ENCODE results near the gene PSMD8.

Gene PSMD8

GRCh38 chr19:38386971-38387549, 12.7 kb downstream of the PSMD8 start:
- TF ChIP-seq, protein P1, sequence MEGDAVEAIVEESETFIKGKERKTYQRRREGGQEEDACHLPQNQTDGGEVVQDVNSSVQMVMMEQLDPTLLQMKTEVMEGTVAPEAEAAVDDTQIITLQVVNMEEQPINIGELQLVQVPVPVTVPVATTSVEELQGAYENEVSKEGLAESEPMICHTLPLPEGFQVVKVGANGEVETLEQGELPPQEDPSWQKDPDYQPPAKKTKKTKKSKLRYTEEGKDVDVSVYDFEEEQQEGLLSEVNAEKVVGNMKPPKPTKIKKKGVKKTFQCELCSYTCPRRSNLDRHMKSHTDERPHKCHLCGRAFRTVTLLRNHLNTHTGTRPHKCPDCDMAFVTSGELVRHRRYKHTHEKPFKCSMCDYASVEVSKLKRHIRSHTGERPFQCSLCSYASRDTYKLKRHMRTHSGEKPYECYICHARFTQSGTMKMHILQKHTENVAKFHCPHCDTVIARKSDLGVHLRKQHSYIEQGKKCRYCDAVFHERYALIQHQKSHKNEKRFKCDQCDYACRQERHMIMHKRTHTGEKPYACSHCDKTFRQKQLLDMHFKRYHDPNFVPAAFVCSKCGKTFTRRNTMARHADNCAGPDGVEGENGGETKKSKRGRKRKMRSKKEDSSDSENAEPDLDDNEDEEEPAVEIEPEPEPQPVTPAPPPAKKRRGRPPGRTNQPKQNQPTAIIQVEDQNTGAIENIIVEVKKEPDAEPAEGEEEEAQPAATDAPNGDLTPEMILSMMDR (IDR thresholded peaks at IDR 0.05; ENCODE audit: insufficient read depth, low read length, poor library complexity, severe bottlenecking): no peak
- no peak for DNase-seq (ENCODE audit: extremely low read depth, insufficient read length)
- Histone ChIP-seq H3K27me3 (replicated peaks; ENCODE audit: control insufficient read depth, insufficient read depth, low read length) (peaks cover 1% of the 10 kb centered on the region), H3K4me3 (replicated peaks; ENCODE audit: low read depth, low read length) (peak overlapping the region; percentile 34), H3K36me3 (ENCODE audit: control insufficient read depth, insufficient read depth, low read length) (peaks cover 21% of the 10 kb centered on the region)

DNA sequence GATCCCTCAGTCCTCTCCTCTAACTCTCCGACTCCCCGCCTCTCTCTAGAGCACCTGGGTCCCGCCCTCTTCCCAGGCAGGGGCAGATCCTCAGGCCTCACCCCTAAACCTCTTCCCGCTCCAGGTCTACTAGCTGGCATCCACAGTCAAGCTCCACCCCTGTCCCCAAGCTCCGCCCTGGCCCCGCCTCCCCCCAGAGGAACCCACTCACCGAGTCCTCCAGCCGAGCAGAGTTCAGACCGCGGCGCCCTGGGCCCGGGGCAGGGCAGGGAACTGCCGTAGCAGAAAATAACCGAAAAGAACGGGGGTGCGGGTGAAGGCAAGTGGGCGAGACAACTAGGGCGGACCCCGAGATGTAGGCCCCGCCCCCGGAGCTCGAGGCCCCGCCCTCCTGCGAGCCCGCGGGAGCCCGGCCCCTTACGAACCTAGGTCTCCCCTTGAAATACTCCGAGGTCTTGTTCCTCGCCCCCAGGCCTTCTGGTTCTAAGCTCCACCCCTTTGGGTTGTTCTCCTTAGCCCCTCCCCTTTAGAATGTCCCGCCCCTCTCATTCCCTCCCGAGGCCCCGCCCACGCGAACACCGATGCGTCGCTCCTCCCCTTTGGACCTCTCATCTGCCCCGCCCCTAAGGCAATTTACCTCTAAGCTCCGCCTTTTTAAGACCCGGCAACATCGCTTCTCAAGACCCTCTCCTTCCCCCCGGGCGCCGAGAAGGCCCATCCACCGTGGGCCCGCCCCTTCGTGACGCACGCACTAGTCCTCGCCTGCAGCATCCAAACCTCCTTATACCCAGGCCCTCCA, 13.4 kb downstream of the PSMD8 start, which contains the start of gene GGN:
TSS of gene GGN (minus strand) at position 485 of the 799 bp plus-strand sequence. CDS start 773 bp downstream, outside the sequence.
- H3K36me3 ChIP-seq (ENCODE audit: control insufficient read depth, insufficient read depth, low read length): peaks cover 19% of the 10 kb centered on the region
- TF ChIP-seq, protein P1 (IDR thresholded peaks at IDR 0.05; ENCODE audit: insufficient read depth, low read length, poor library complexity, severe bottlenecking): no peak
- H3K4me3 ChIP-seq (replicated peaks; ENCODE audit: low read depth, low read length): peak within 1 kb of the TSS; percentile 34
- H3K27me3 ChIP-seq (replicated peaks; ENCODE audit: control insufficient read depth, insufficient read depth, low read length): peaks cover 1% of the 10 kb centered on the region
- DNase-seq (ENCODE audit: extremely low read depth, insufficient read length): peak; percentile 81

DNA sequence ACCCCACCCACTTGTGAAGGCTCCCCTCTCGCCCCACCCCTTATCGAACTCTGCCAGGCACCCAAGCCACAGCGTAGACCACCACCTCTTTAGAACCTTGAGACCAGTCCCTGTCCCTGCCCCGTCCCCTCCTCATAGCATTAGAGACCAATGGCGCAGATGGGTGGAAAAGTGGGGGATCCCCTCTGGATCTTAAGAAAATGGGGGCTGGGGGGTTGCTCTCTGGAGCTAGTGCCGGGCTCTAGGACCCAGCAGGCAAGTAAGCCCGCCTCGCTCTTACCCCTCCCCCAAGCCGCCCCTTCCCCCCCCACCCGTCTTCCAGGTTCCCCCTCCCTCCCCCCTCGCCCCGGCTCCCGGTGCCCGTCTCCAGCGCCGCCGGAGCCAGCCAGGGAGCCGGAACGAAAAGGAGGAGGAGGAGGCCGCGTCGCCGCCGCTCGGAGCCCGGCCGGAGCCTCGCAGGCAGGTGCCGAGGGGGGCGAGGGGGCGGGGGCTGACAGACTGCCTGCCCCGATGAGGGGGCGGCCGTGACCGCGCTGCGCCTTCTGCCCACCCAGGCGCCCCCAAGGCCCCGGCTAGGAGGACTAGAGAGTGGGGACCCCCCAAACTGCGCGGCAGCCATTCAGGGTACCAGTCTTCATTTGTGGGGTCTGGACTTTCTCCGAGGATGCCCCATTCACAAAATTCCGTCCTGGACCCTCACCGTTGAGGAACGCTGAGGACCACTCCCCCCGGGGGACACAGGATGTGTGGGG, 14.2 kb downstream of the PSMD8 start, which contains the start of gene SPRED3:
TSS of gene SPRED3 (plus strand) at position 349 of the 752 bp plus-strand sequence. CDS start 1,606 bp downstream, outside the sequence.
- DNase-seq (ENCODE audit: extremely low read depth, insufficient read length): no peak
- peaks cover 14% of the 10 kb centered on the region for H3K36me3 ChIP-seq (ENCODE audit: control insufficient read depth, insufficient read depth, low read length)
- TF ChIP-seq, protein P1 (IDR thresholded peaks at IDR 0.05; ENCODE audit: insufficient read depth, low read length, poor library complexity, severe bottlenecking): no peak
- peak within 1 kb of the TSS; percentile 34 for H3K4me3 ChIP-seq (replicated peaks; ENCODE audit: low read depth, low read length)
- H3K27me3 ChIP-seq (replicated peaks; ENCODE audit: control insufficient read depth, insufficient read depth, low read length): peaks cover 1% of the 10 kb centered on the region

- TF ChIP-seq, protein P1 (IDR thresholded peaks at IDR 0.05; ENCODE audit: insufficient read depth, low read length, poor library complexity, severe bottlenecking): no peak
- H3K36me3 ChIP-seq (ENCODE audit: control insufficient read depth, insufficient read depth, low read length): peaks cover 7% of the 10 kb centered on the region
- H3K27me3 ChIP-seq (replicated peaks; ENCODE audit: control insufficient read depth, insufficient read depth, low read length): peaks cover 1% of the 10 kb centered on the region
- no peak for DNase-seq (ENCODE audit: extremely low read depth, insufficient read length)
- H3K4me3 ChIP-seq (replicated peaks; ENCODE audit: low read depth, low read length): no peak overlapping the region
Observed at GRCh38 chr19:38389101-38389925, 14.9 kb downstream of the PSMD8 start.

Data from GM06990 (cell line).